ENCODE results near the gene ZNF584.
A peak's percentile ranks its signal among the peaks of the same experiment; 100 is the strongest.

Gene ZNF584

GRCh38 chr19:58466089-58466759 is 57.8 kb downstream of the ZNF584 start:
- H3K4me3 ChIP-seq (ENCODE audit: low read depth, low read length), result peak overlapping the region; percentile 38
- TF ChIP-seq CTCF (IDR thresholded peaks at IDR 0.05; ENCODE audit: borderline replicate concordance, insufficient read depth, low read depth, low read length), result no peak

GRCh38 chr19:58466760-58467589 is 58.5 kb downstream of the ZNF584 start, which contains the start of gene ZNF324:
Gene ZNF324 (plus strand): TSS chr19:58467080. CDS start chr19:58469186, 2,106 bp downstream.
- no peak for TF ChIP-seq CTCF (IDR thresholded peaks at IDR 0.05; ENCODE audit: borderline replicate concordance, insufficient read depth, low read depth, low read length)
- H3K4me3 ChIP-seq (ENCODE audit: low read depth, low read length), result peak within 1 kb of the TSS; percentile 95
